Stimulated activated CD4-positive, alpha-beta T cell treated with anti-CD3 and anti-CD28 coated beads, TNF-alpha, amount 100 ng/mL, for 24 hours (primary cell): Measurements from ENCODE around the gene CLDN9.
"Not testable (repeated sequence)": the region's sequence is repeated elsewhere in the genome, so short reads cannot be mapped to it uniquely, and the experiment has no call there.

ENCODE experiments used
- DNase-seq, 3 experiments: peaks; one replicate each; pipeline ENCODE4 v3.0.0-alpha.2; 2020; ENCODE audit warnings: low read depth in 3 of 3

The CLDN9 gene

GRCh38 chr16:3054965-3055733 lies 42.4 kb downstream of the CLDN9 start:
- DNase-seq: no peak

GRCh38 chr16:3055734-3056115 lies 43.0 kb downstream of the CLDN9 start:
- DNase-seq: not testable (repeated sequence)

- DNase-seq: no peak
Measured at GRCh38 chr16:3056336-3057180, 43.8 kb downstream of the CLDN9 start.

GRCh38 chr16:3057181-3058138 lies 44.7 kb downstream of the CLDN9 start:
- no peak for DNase-seq

GRCh38 chr16:3058139-3059030 lies 45.7 kb downstream of the CLDN9 start:
- no peak for DNase-seq

- DNase-seq: peak; percentile 74 to 84 (median 78)
Measured at GRCh38 chr16:3059041-3059722, 46.5 kb downstream of the CLDN9 start.

- no peak for DNase-seq
Measured at GRCh38 chr16:3059723-3060242, 47.1 kb downstream of the CLDN9 start.

- DNase-seq: no peak
Measured at GRCh38 chr16:3060339-3061127, 47.8 kb downstream of the CLDN9 start.

GRCh38 chr16:3062553-3062952 lies 49.8 kb downstream of the CLDN9 start:
- DNase-seq: no peak

- DNase-seq: no peak
Measured at GRCh38 chr16:3063625-3064386, 51.1 kb downstream of the CLDN9 start.
